HepG2 (cell line): Measurements from ENCODE around the gene PXT1. TPM values are rescaled to one million over a fixed set of nuclear protein-coding genes. Genes with fewer than 3 reads are reported as not detected.

Experiments
- FOXO4 ChIP-seq: sonication (generic); formaldehyde crosslinking; conservative IDR thresholded peaks from 2 replicates; pipeline ENCODE4 v1.8.1; 2023; ENCODE audit warnings: missing genetic modification reagents
- GABPA ChIP-seq, 2 experiments: IDR thresholded peaks; 2 replicates each; pipeline ENCODE4 v1.6.1; 2011 to 2016; ENCODE audit warnings: low read depth in 2 of 2, low read length in 1 of 2, missing biosample characterization in 1 of 2, missing genetic modification characterization in 1 of 2
- GMEB1 ChIP-seq: sonication (generic); formaldehyde crosslinking; IDR thresholded peaks from 2 replicates; pipeline ENCODE4 v1.5.1; 2020; ENCODE audit warnings: missing genetic modification reagents, mild to moderate bottlenecking, borderline replicate concordance
- KDM4B ChIP-seq: sonication (generic); formaldehyde crosslinking; IDR thresholded peaks from 2 replicates; pipeline ENCODE4 v1.4.0; 2020; ENCODE audit warnings: missing genetic modification reagents
- LBX2 ChIP-seq: sonication (generic); formaldehyde crosslinking; IDR thresholded peaks from 2 replicates; pipeline ENCODE4 v1.5.0; 2020; ENCODE audit warnings: missing genetic modification reagents, mild to moderate bottlenecking, borderline replicate concordance
- MLXIP ChIP-seq: sonication (generic); formaldehyde crosslinking; IDR thresholded peaks from 2 replicates; pipeline ENCODE4 v1.9.0; 2021; ENCODE audit warnings: missing genetic modification reagents, borderline replicate concordance
- ONECUT2 ChIP-seq: sonication (generic); formaldehyde crosslinking; IDR thresholded peaks from 2 replicates; pipeline ENCODE4 v1.4.0; 2020; ENCODE audit warnings: missing genetic modification reagents
- YY1 ChIP-seq: IDR thresholded peaks from 2 replicates; pipeline ENCODE4 v1.6.1; 2011; ENCODE audit warnings: low read length, low read depth, moderate library complexity, mild to moderate bottlenecking; ENCODE audit not compliant: insufficient read depth, insufficient replicate concordance
- ZBTB33 ChIP-seq: sonication (generic); formaldehyde crosslinking; IDR thresholded peaks from 2 replicates; pipeline ENCODE4 v1.4.0; 2020; ENCODE audit warnings: missing genetic modification reagents
- ZNF3 ChIP-seq: IDR thresholded peaks from 2 replicates; pipeline ENCODE4 v1.7.0; 2017; ENCODE audit warnings: inconsistent platforms
- ZNF432 ChIP-seq: sonication (generic); formaldehyde crosslinking; IDR thresholded peaks from 2 replicates; pipeline ENCODE4 v1.5.0; 2020; ENCODE audit warnings: missing genetic modification reagents, mild to moderate bottlenecking, borderline replicate concordance
- ZNF468 ChIP-seq: sonication (generic); formaldehyde crosslinking; IDR thresholded peaks from 2 replicates; pipeline ENCODE4 v1.8.0; 2022; ENCODE audit warnings: mild to moderate bottlenecking, moderate library complexity, missing genetic modification reagents
- ZNF530 ChIP-seq: sonication (generic); formaldehyde crosslinking; IDR thresholded peaks from 2 replicates; pipeline ENCODE4 v1.5.0; 2020; ENCODE audit warnings: low read depth, mild to moderate bottlenecking, missing genetic modification reagents
- ZNF597 ChIP-seq: sonication (generic); formaldehyde crosslinking; IDR thresholded peaks from 2 replicates; pipeline ENCODE4 v1.5.0; 2020; ENCODE audit warnings: missing genetic modification reagents
- ZNF644 ChIP-seq: IDR thresholded peaks from 2 replicates; pipeline ENCODE4 v1.6.1; 2016; ENCODE audit warnings: low read depth
- ZNF652 ChIP-seq: IDR thresholded peaks from 2 replicates; pipeline ENCODE4 v1.6.1; 2016; ENCODE audit warnings: low read depth, borderline replicate concordance
- ZNF660 ChIP-seq: sonication (generic); formaldehyde crosslinking; IDR thresholded peaks from 2 replicates; pipeline ENCODE4 v1.5.1; 2020; ENCODE audit warnings: mild to moderate bottlenecking, low read depth, missing genetic modification reagents, borderline replicate concordance
- polyA plus RNA-seq, 8 experiments: library from polyadenylated mRNA; depleted of rRNA in 3 of 8; stranded (reverse) in 7 of 8; unstranded in 1 of 8; fragments of >200 nt; fragmentation: Illumina TruSeq in 4 of 8; extraction: Trizol in 4 of 8; gene quantifications; 2 replicates each; pipeline versions ENCODE4 v1.2.1 to v1.2.3, GENCODE V29; 2011 to 2016; ENCODE audit warnings: low read depth in 4 of 8, missing spikeins in 1 of 8, mixed read lengths in 1 of 8; ENCODE audit not compliant: insufficient read depth in 1 of 8
- total RNA-seq, 5 experiments: library from RNA; depleted of rRNA; stranded (reverse); fragments of >200 nt; fragmentation: Illumina TruSeq; extraction: Trizol; gene quantifications; 2 replicates each; pipeline ENCODE4 v1.2.3, GENCODE V29; 2016; ENCODE audit warnings: low read depth in 1 of 5

The PXT1 gene
- total and polyA plus RNA-seq, 2 of the 13 experiments (the other 11 are each of a cell fraction or from before 2014, with no cell fraction given): 0.04 TPM; not detected in 1

GRCh38 chr6:36423101-36423824 lies 19.4 kb downstream of the PXT1 start (continued):
- TF ChIP-seq LBX2 (no peak), ZNF468 (CRISPR knock-in tag) (no peak), KDM4B (peak; percentile 77; the same call in 1 of the 2 replicates), ZNF530 (CRISPR knock-in tag) (no peak), ZBTB33 (CRISPR knock-in tag) (0 out of 2 replicates have a peak, but pooled peaks have one; percentile 66), ZNF660 (no peak), ZNF3 (CRISPR knock-in tag) (peak; percentile 43; the same call in 1 of the 2 replicates), MLXIP (no peak; the same call in 1 of the 2 replicates), ZNF652 (CRISPR knock-in tag) (peak; percentile 30; the same call in 1 of the 2 replicates), ONECUT2 (CRISPR knock-in tag) (no peak), YY1 (peak; percentile 57), GMEB1 (CRISPR knock-in tag) (peak; percentile 96), ZNF597 (CRISPR knock-in tag) (no peak), ZNF644 (CRISPR knock-in tag) (no peak; the same call in 1 of the 2 replicates), FOXO4 (CRISPR knock-in tag) (0 out of 2 replicates have a peak, but pooled peaks have one; percentile 83), ZNF432 (no peak), GABPA (IDR thresholded peaks at IDR 0.05; ENCODE audit: low read depth, low read length) (no peak), GABPA (CRISPR knock-in tag; IDR thresholded peaks at IDR 0.05; ENCODE audit: low read depth) (no peak)
